GM18505 (cell line): ENCODE data around the gene NRXN2.

Source experiments
- ATAC-seq: cut with Tn5 transposase; IDR thresholded peaks from one replicate; pipeline ENCODE4 v1.9.1; 2021; ENCODE audit not compliant: unreplicated experiment
- POLR2A ChIP-seq: IDR thresholded peaks from 4 replicates; pipeline ENCODE4 v1.6.1; 2011; ENCODE audit warnings: borderline replicate concordance; ENCODE audit not compliant: insufficient read depth, insufficient read length; ENCODE audit errors: extremely low read depth

NRXN2 gene

GRCh38 chr11:64638018-64638665 lies 84.9 kb downstream of the NRXN2 start:
- TF ChIP-seq POLR2A, result no peak
- ATAC-seq, result no peak

DNA sequence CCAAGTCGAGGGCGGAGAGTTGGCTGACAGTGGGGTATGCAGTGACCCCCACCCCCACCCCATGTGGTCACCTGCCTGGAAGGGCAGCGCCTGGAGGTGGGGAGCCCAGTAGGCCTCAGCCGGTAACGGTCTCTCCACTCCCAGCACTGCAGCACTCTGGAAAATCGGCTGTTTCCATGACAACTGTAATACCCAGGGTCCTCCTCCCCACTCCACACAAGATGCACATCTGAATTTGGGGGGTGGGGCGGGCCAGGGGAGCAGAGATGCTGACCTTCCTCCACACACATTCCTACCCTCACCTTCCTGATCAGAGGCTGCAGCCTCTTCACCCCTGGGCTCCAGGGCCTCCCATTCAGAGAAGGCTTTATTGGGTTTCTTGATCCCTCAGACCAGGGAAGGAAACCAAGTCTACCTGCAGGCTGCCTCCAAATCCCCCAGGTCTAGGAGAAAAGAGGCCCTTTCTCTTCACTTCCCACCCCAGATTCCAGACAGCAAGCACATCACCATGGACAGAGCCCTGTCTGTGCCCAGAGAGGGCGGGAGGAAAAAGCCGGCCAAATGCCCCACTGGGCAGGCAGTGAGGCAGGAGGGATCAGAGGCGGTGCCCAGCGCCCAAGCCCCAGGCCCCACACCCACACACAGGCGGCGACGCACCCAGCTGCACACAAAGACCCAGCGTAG lies 85.5 kb downstream of the NRXN2 start:
- ATAC-seq, result no peak
- TF ChIP-seq POLR2A, result no peak

DNA sequence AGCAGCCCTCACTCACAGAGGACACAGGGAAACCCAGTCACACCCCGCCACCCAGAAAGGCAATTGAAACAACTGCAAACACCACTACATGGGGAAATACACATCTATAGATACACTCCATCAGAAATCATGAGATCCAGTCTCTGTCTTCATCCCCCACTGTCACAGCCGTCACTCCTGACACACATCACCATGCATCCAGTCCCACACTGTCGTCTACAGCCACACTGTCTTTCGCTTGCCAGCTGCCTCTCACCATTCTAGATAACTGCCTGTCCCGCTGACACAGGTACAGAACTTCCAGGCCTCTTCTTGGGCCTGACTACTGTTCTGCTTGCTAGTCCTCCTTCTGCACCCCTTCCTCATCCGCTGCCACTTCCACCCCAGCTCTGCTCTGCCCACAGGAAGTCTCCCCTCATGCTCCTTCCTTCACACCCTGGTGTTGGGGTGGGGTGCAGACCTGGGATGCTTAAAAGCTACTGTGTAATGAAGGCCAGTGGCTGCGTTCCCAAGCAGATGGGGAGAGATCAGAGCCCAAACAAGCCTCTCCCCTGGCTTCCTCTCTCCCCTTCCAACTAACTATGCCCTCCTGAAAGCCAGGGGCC lies 89.3 kb downstream of the NRXN2 start:
- no peak for ATAC-seq
- no peak for TF ChIP-seq POLR2A

- ATAC-seq, result no peak
- TF ChIP-seq POLR2A, result no peak
Measured at GRCh38 chr11:64632654-64633053, 90.3 kb downstream of the NRXN2 start.

GRCh38 chr11:64632237-64632636 lies 90.8 kb downstream of the NRXN2 start:
- TF ChIP-seq POLR2A, result no peak
- ATAC-seq, result no peak

DNA sequence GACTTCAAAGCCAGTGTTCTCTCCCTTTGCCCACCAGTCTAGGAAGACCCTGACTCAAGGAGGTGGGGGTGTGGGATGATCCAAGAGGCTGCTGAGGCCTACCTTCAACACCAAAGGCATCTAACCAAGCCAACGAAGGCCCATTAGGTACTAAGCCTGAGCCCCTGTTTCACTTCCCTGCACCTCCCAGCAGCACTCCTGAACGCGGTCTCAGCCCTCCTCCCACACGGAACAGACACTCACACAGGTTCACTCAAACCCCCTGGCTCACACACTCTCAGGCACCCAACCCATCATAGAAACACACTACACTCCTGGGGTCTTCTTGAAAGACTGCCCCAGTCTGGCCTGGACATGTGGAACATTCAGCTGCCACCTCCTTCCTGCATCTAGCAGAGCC lies 91.3 kb downstream of the NRXN2 start:
- no peak for TF ChIP-seq POLR2A

DNA sequence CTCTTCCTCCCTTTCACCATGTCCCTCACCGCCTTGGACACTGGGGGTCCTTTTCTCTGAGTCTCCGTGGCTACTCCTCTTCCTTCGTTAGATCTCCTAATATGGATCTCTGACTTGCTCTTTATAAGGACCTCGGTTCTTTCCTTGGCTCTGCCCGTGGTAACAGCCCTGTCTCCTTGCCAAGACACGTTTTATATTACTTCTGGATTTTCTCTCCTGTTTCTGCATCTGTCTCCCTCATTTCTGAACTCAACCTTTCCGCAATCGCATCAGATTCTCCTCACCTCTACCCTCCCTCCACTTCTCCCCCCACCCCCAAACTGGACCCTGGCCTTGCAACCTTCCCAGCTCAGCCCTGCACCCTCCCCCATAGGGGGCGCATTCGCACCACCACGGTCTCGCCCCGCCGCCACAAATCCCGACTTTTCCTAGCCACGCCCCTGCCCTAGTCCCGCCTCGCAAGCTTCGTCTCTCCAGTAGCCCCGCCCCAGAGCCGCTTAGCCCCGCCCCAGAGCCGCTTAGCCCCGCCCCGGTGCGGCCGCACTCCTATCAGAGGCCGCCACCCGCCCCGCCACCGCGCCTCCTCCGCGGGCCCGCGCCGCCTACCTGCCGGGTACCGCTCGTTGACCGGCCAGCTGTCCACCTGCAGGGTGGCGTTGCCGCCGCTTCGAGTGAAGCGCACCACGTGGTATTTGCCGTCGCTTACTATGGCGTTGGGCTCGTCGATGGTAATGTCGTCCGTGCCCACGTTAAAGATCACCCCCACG lies 93.0 kb downstream of the NRXN2 start:
- TF ChIP-seq POLR2A, result no peak
- ATAC-seq, result no peak

More for the DNA sequence above, 91.3 kb downstream of the NRXN2 start:
- ATAC-seq, result no peak

- no peak for ATAC-seq
Measured at GRCh38 chr11:64629103-64629502, 93.9 kb downstream of the NRXN2 start.

GRCh38 chr11:64628596-64628995 lies 94.4 kb downstream of the NRXN2 start:
- no peak for ATAC-seq
- no peak for TF ChIP-seq POLR2A

More at GRCh38 chr11:64629103-64629502, 93.9 kb downstream of the NRXN2 start:
- no peak for TF ChIP-seq POLR2A

DNA sequence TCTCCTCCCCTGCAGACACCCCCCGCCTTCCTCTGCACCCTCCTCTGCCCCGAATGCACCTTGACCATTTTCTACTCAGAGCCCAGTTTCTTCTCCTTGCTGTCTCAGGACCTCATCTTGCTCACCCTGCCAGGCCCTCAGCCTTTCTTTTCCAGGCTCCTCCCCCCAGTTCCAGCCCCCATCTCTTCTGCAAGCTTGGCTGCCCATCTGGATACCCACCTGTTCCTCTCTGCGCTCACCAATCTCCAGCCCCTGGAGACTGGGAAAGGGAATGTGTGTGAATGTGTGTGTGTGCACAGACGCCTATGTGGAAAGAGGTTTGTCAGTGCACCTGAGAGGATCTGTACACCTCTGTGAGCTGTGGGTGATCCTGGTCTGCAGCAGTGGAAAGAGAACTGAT lies 95.6 kb downstream of the NRXN2 start:
- no peak for TF ChIP-seq POLR2A
- ATAC-seq, result no peak

- ATAC-seq, result no peak
- no peak for TF ChIP-seq POLR2A
Measured at GRCh38 chr11:64626637-64627036, 96.4 kb downstream of the NRXN2 start.

DNA sequence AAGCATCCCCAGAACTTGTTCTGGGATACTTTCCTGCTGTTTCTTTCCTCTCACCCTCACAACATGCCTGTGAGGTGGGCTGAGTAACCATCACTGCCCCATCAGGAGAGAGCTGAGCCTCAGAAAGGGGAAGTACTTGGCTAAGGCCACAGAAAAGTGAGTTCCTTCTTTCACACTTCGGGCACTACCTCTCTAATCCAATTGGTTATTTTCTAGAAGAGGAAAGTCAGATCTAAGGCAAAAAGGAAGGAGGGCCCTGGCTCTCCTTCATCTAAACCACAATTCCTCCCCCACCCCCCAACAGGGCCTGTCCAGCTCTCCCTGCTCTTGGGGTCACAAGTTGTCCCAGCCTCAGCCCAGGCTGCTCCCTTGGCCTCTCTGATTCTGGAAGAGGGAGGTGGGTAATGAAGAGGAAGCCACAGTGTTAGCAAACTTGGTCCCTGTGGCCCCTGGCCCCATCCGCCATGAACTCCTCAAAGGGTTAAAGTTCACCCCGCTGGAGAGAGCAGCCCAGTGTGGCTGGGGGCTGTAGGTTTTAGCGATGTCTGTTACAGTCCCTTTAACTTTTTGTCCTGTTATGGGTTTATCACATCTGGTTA lies 98.0 kb downstream of the NRXN2 start:
- ATAC-seq, result no peak
- no peak for TF ChIP-seq POLR2A

DNA sequence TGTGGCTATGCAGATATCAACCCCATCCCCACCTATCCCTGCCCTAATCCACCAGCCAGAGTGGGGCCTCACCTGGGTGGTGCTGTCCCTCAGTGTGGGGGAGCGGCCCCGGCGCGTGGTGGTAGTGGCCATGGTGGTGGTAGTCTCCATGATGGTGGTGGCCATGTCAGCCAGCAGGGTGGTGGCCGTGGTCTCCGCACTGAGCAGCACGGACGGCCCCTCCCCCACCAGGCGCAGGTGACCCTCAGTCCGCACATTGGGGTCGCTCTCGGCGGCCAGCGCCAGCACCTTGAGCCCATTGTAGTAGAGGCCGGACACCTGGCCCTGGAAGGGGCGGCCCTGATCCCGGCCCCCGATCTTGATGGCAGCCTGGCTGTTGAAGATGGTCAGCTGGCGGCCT lies 100.3 kb downstream of the NRXN2 start:
- no peak for ATAC-seq

GRCh38 chr11:64621283-64622019 lies 101.5 kb downstream of the NRXN2 start:
- TF ChIP-seq POLR2A, result no peak
- ATAC-seq, result no peak

More for the DNA sequence above, 100.3 kb downstream of the NRXN2 start:
- no peak for TF ChIP-seq POLR2A
